Left lung (tissue), 10 donors: ENCODE measurements around the gene TRAF6. TPM values are rescaled to one million over a fixed set of nuclear protein-coding genes. Genes with fewer than 3 reads are reported as not detected.

ENCODE experiments used
- ATAC-seq: fragments of 200-7000 bp; cut with Tn5 transposase; one replicate; pipeline ENCODE4 v1.9.1; 2020; ENCODE audit warnings: moderate library complexity
- DNase-seq, 4 donors: peaks; one replicate each; pipeline ENCODE4 v3.0.0-alpha.2; 2013 to 2020
- H3K27ac ChIP-seq, 2 donors: fragments of 200-600 bp; sonication (generic) in 1 of 2; one replicate each; pipeline versions ENCODE4 v1.5.0 to v1.8.0; 2020 to 2021
- H3K27me3 ChIP-seq, 2 donors: fragments of 200-600 bp; sonication (generic) in 1 of 2; one replicate each; pipeline versions ENCODE4 v1.5.0 to v1.8.0; 2020 to 2021
- H3K36me3 ChIP-seq, 2 donors: fragments of 200-600 bp; sonication (generic) in 1 of 2; one replicate each; pipeline versions ENCODE4 v1.5.0 to v1.8.0; 2020 to 2021
- H3K4me1 ChIP-seq, 2 donors: fragments of 200-600 bp; one replicate each; pipeline ENCODE4 v1.8.0; 2021
- H3K4me3 ChIP-seq, 2 donors: fragments of 200-600 bp; sonication (generic) in 1 of 2; one replicate each; pipeline versions ENCODE4 v1.5.0 to v1.8.0; 2020 to 2021; ENCODE audit warnings: mild to moderate bottlenecking in 1 of 2
- H3K9me3 ChIP-seq, 2 donors: fragments of 200-600 bp; sonication (generic) in 1 of 2; one replicate each; pipeline versions ENCODE4 v1.5.0 to v1.8.0; 2020 to 2021
- intact Hi-C, 2 donors: fragments of 100-400 bp; cut with DNase I; formaldehyde crosslinking; loops; one replicate each; pipeline versions ENCODE4 v1.11.2 to v1.14.2; 2022
- polyA plus RNA-seq, 6 donors: library from polyadenylated mRNA; unstranded; fragments of 120-200 nt; gene quantifications; one replicate each; pipeline ENCODE4 v1.2.1, GENCODE V29; 2013; ENCODE audit not compliant: insufficient read length in 6 of 6
- total RNA-seq, 2 donors: library from RNA; stranded (reverse); fragmentation: NEBNext Ultra II Directional; extraction: Animal tissue kit (Norgen Biotek cat#: 25700); gene quantifications; one replicate each; pipeline ENCODE4 v1.2.1, GENCODE V29; 2021
- TF ChIP-seq, protein P1 (sequence below), 2 donors: fragments of 200-600 bp; sonication (generic) in 1 of 2; IDR thresholded peaks; one replicate each; pipeline versions ENCODE4 v1.5.0 to v1.8.0; 2021; ENCODE audit warnings: antibody characterized with exemption in 2 of 2
- donor health status: DM: no; HTN: yes; CAD: no.
- donor health status: DM: no; HTN: no; CAD: no.

Gene TRAF6
- total and polyA plus RNA-seq, 8 donors = 11.3 to 17.0 (median 14.0) TPM

DNA sequence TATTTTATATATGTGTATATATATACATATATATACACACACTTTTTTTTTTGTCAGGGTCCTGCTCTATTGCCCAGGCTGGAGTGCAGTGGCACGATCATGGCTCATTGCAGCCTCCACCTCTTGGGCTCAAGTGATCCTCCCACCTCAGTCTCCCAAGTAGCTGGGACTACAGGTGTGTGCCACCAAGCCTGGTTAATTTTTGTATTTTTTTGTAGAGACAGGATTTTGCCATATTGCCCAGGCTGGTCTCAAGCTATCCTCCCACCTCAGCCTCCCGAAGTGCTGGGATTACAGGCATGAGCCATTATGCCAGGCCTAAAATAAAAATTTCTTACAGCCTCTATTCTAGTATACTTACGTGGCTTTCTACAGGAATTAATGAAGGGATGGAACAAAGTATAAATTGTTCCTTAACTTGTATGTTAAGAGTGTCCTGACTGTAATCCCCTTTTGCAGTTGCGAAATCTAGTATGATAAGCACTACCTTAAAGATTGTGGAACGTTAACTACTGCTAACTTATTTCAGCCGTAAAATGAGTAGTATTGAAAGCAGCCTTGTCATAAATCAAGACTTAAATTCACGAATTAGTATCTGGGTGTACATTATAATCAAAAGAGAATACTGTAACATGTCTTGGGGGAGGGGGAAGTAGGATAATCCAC, 2.1 kb downstream of the TRAF6 start:
- H3K9me3 ChIP-seq = no peaks in the 10 kb centered on the region
- H3K4me3 ChIP-seq = peak overlapping the region in 1 of 2 donors; percentile 96
- intact Hi-C loops = no loop called here
- peak overlapping the region; percentile 89 to 91 for H3K27ac ChIP-seq
- TF ChIP-seq, protein P1, sequence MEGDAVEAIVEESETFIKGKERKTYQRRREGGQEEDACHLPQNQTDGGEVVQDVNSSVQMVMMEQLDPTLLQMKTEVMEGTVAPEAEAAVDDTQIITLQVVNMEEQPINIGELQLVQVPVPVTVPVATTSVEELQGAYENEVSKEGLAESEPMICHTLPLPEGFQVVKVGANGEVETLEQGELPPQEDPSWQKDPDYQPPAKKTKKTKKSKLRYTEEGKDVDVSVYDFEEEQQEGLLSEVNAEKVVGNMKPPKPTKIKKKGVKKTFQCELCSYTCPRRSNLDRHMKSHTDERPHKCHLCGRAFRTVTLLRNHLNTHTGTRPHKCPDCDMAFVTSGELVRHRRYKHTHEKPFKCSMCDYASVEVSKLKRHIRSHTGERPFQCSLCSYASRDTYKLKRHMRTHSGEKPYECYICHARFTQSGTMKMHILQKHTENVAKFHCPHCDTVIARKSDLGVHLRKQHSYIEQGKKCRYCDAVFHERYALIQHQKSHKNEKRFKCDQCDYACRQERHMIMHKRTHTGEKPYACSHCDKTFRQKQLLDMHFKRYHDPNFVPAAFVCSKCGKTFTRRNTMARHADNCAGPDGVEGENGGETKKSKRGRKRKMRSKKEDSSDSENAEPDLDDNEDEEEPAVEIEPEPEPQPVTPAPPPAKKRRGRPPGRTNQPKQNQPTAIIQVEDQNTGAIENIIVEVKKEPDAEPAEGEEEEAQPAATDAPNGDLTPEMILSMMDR (IDR thresholded peaks at IDR 0.05) = no peak
- no peaks in the 10 kb centered on the region for H3K27me3 ChIP-seq
- no peaks in the 10 kb centered on the region for H3K36me3 ChIP-seq
- DNase-seq = no peak
- ATAC-seq = no peak
- H3K4me1 ChIP-seq = peaks cover 9 to 45% of the 10 kb centered on the region in 2 donors

DNA sequence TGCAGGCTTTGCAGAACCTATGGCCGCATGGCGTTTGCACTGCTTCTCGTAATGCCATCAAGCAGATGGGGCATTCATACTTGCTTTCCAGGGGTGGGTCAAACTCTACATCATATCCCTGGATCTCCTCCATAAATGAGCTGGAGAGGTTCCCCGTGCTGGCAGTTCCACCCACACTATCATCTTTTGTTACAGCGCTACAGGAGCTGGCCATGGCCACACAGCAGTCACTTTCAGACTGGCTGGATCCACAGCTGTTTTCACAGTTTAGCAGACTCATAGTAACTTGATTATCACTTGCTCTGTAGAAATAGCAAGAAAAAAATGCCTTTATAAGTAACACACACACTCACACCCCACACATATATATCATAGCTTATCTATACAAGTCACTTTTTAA, 8.8 kb downstream of the TRAF6 start:
- Histone ChIP-seq H3K4me3 (no peak overlapping the region), H3K36me3 (peaks cover 0 to 43% of the 10 kb centered on the region in 2 donors), H3K27me3 (no peaks in the 10 kb centered on the region), H3K27ac (peak overlapping the region in 1 of 2 donors; percentile 6), H3K4me1 (peaks cover 0 to 50% of the 10 kb centered on the region in 2 donors), H3K9me3 (no peaks in the 10 kb centered on the region)
- ATAC-seq = no peak
- TF ChIP-seq, protein P1 (IDR thresholded peaks at IDR 0.05) = no peak
- intact Hi-C loops = no loop called here
- DNase-seq = no peak

DNA sequence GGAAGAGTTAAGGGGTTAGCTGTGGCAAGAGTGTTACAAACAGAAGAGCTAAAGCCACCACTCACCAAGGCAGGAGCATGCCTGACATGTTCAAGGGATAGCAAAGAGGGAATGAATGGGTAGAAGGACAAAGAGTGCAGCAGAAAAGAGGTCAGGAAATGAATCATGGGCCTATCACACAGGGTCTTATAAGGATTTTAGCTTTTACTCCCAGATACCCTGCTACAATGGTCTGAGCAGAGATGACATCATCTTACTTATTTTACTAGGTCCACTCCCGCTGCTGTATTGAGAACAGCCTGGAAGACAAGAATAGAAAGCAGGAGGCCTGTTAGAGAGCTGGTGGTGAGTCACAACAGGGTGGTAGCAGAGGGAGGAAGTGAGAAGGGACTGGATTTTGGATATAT, 9.8 kb downstream of the TRAF6 start:
- intact Hi-C loops = no loop called here
- Histone ChIP-seq H3K36me3 (peaks cover 0 to 52% of the 10 kb centered on the region in 2 donors), H3K9me3 (no peaks in the 10 kb centered on the region), H3K4me1 (peaks cover 0 to 45% of the 10 kb centered on the region in 2 donors), H3K27ac (no peak overlapping the region), H3K4me3 (no peak overlapping the region), H3K27me3 (no peaks in the 10 kb centered on the region)
- ATAC-seq (peak; percentile 85), DNase-seq (no peak)
- TF ChIP-seq, protein P1 (IDR thresholded peaks at IDR 0.05) = no peak

DNA sequence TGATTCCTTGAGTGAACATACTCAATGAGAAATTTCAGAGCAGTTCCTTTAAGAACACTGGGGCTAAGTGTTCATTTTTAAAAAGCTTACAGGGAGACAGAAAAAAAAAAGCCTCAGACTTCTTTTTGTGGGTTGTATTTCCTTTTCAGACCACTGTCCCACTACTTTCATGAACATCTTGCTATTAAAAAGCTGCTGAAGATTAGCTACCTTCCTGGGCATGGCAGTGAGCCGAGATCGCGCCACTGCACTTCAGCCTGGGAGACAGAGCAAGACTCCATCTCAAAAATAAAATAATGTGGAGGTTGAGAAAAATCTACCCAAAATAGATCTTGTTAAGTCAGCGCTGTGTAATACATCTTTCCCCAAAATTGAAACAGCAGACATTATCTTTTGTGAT, 10.8 kb downstream of the TRAF6 start:
- TF ChIP-seq, protein P1 (IDR thresholded peaks at IDR 0.05) = no peak
- peaks cover 0 to 62% of the 10 kb centered on the region in 2 donors for H3K36me3 ChIP-seq
- no peaks in the 10 kb centered on the region for H3K9me3 ChIP-seq
- intact Hi-C loops = no loop called here
- ATAC-seq (no peak), DNase-seq (no peak)
- no peak overlapping the region for H3K4me3 ChIP-seq
- H3K27me3 ChIP-seq = no peaks in the 10 kb centered on the region
- H3K4me1 ChIP-seq = peaks cover 0 to 42% of the 10 kb centered on the region in 2 donors
- H3K27ac ChIP-seq = no peak overlapping the region

DNA sequence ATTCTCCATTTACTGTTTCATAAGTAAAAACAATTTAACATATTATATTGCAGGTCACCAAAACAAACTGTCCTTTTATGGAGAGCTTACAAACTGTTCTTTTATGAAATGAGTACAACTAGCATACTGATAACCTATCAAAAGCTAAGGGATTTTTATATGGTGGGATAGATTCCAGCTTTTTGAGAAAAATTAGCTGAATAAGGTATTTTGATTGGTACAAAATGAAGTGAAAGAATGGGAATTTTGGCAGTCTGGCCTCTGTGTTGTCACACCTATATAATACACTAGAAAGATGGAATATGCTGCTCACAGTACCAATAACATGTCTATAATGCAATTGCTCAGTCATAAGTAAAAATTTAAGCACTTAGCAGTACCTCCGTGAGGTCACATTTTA, 11.4 kb downstream of the TRAF6 start:
- H3K27me3 ChIP-seq = no peaks in the 10 kb centered on the region
- no peak overlapping the region for H3K4me3 ChIP-seq
- no peaks in the 10 kb centered on the region for H3K9me3 ChIP-seq
- no peak overlapping the region for H3K27ac ChIP-seq
- intact Hi-C loops = no loop called here
- H3K36me3 ChIP-seq = peaks cover 0 to 68% of the 10 kb centered on the region in 2 donors
- TF ChIP-seq, protein P1 (IDR thresholded peaks at IDR 0.05) = no peak
- DNase-seq (no peak), ATAC-seq (no peak)
- peaks cover 0 to 41% of the 10 kb centered on the region in 2 donors for H3K4me1 ChIP-seq
